GM21526 (cell line): ENCODE results near the gene AACS.
"Not testable (repeated sequence)": the region's sequence is repeated elsewhere in the genome, so short reads cannot be mapped to it uniquely, and the experiment has no call there.

Source experiments
- ATAC-seq: cut with Tn5 transposase; IDR thresholded peaks from one replicate; pipeline ENCODE4 v1.9.1; 2021; ENCODE audit warnings: moderate library complexity; ENCODE audit not compliant: unreplicated experiment, low FRiP score

Gene AACS

GRCh38 chr12:125056306-125056705 lies 8.9 kb upstream of the AACS start:
- ATAC-seq = no peak

GRCh38 chr12:125057708-125058107 lies 7.5 kb upstream of the AACS start:
- ATAC-seq = no peak

GRCh38 chr12:125061229-125061628 lies 4.0 kb upstream of the AACS start:
- no peak for ATAC-seq

- not testable (repeated sequence) for ATAC-seq
Measured at GRCh38 chr12:125063522-125063921, 1.7 kb upstream of the AACS start.

GRCh38 chr12:125064492-125064891 lies 743 bp upstream of the AACS start:
- ATAC-seq = no peak

GRCh38 chr12:125065919-125066570 lies 810 bp downstream of the AACS start:
- ATAC-seq = no peak

- no peak for ATAC-seq
Measured at GRCh38 chr12:125068391-125068790, 3.2 kb downstream of the AACS start.

- no peak for ATAC-seq
Measured at GRCh38 chr12:125069616-125070015, 4.4 kb downstream of the AACS start.

GRCh38 chr12:125070112-125070511 lies 4.9 kb downstream of the AACS start:
- no peak for ATAC-seq

GRCh38 chr12:125070661-125071390 lies 5.6 kb downstream of the AACS start:
- ATAC-seq = no peak

GRCh38 chr12:125071456-125071855 lies 6.2 kb downstream of the AACS start:
- ATAC-seq = no peak

- no peak for ATAC-seq
Measured at GRCh38 chr12:125072496-125072895, 7.3 kb downstream of the AACS start.

- not testable (repeated sequence) for ATAC-seq
Measured at GRCh38 chr12:125074294-125074693, 9.1 kb downstream of the AACS start.

GRCh38 chr12:125076103-125076502 lies 10.9 kb downstream of the AACS start:
- no peak for ATAC-seq

GRCh38 chr12:125079084-125079483 lies 13.8 kb downstream of the AACS start:
- ATAC-seq = no peak

GRCh38 chr12:125079648-125080645 lies 14.7 kb downstream of the AACS start:
- no peak for ATAC-seq

- no peak for ATAC-seq
Measured at GRCh38 chr12:125081427-125081826, 16.2 kb downstream of the AACS start.

- ATAC-seq = no peak
Measured at GRCh38 chr12:125083072-125083471, 17.8 kb downstream of the AACS start.

GRCh38 chr12:125088199-125088598 lies 23.0 kb downstream of the AACS start:
- ATAC-seq = not testable (repeated sequence)

GRCh38 chr12:125089083-125089482 lies 23.8 kb downstream of the AACS start:
- no peak for ATAC-seq

GRCh38 chr12:125089626-125090025 lies 24.4 kb downstream of the AACS start:
- ATAC-seq = no peak
